Esophagus muscularis mucosa (tissue), 4 donors: ENCODE data around the gene MT1E. TPM values are rescaled to one million over a fixed set of nuclear protein-coding genes. Genes with fewer than 3 reads are reported as not detected.
A peak's percentile ranks its signal among the peaks of the same experiment; 100 is the strongest.

ENCODE experiments used
- DNase-seq: peaks from one replicate; pipeline ENCODE4 v3.0.0-alpha.2; 2017; ENCODE audit errors: extremely low spot score
- H3K27ac ChIP-seq, 4 donors: fragments of 200-600 bp; sonication (generic); replicated peaks in 1 of 4; 1 replicate in 3 of 4; 2 replicates in 1 of 4; pipeline ENCODE4 v1.5.1; 2016 to 2019; ENCODE audit warnings: mild to moderate bottlenecking in 1 of 4
- H3K27me3 ChIP-seq, 4 donors: fragments of 200-600 bp; sonication (generic); one replicate each; pipeline versions ENCODE4 v1.5.1 to v1.6.0; 2016 to 2019
- H3K36me3 ChIP-seq, 4 donors: fragments of 200-600 bp; sonication (generic); one replicate each; pipeline ENCODE4 v1.5.1; 2016 to 2019
- H3K4me1 ChIP-seq, 4 donors: fragments of 200-600 bp; sonication (generic); one replicate each; pipeline ENCODE4 v1.5.1; 2016 to 2019
- H3K4me3 ChIP-seq, 4 donors: fragments of 200-600 bp; sonication (generic); 1 replicate in 2 of 4; 2 replicates in 2 of 4; pipeline ENCODE4 v1.5.1; 2016 to 2019; ENCODE audit warnings: mild to moderate bottlenecking in 4 of 4, moderate library complexity in 1 of 4
- H3K9me3 ChIP-seq, 4 donors: fragments of 200-600 bp; sonication (generic); 1 replicate in 3 of 4; 2 replicates in 1 of 4; pipeline ENCODE4 v1.5.1; 2016 to 2019
- CTCF ChIP-seq, 3 experiments: fragments of 200-600 bp in 2 of 3; fragments of 450-650 bp in 1 of 3; sonication (generic) in 2 of 3; IDR thresholded peaks; one replicate each; pipeline ENCODE4 v1.5.1; 2017 to 2019; ENCODE audit warnings: antibody characterized with exemption in 3 of 3, mild to moderate bottlenecking in 2 of 3, moderate library complexity in 1 of 3
- EP300 ChIP-seq: sonication (generic); formaldehyde crosslinking; IDR thresholded peaks from one replicate; pipeline ENCODE4 v1.6.1; 2017; ENCODE audit warnings: antibody characterized with exemption
- POLR2A ChIP-seq: fragments of 450-650 bp; IDR thresholded peaks from one replicate; pipeline ENCODE4 v1.6.1; 2017; ENCODE audit warnings: antibody characterized with exemption, moderate library complexity, mild to moderate bottlenecking, low read depth
- POLR2AphosphoS5 ChIP-seq, 2 donors: sonication (generic); formaldehyde crosslinking; IDR thresholded peaks; one replicate each; pipeline ENCODE4 v1.6.1; 2017; ENCODE audit warnings: antibody characterized with exemption in 2 of 2
- WGBS: methylation state at CpG from one replicate; pipeline ENCODE4 v1.1.5; 2018; 5-methylcytosine and 5-hydroxymethylcytosine counted together
- intact Hi-C: fragments of 100-400 bp; cut with DNase I; formaldehyde crosslinking; loops from one replicate; pipeline ENCODE4 v1.15.1; 2023
- total RNA-seq, 4 donors: library from RNA; depleted of rRNA; stranded (reverse); fragments of >200 nt; gene quantifications; one replicate each; pipeline versions ENCODE4 v1.1.0 to v1.2.1, GENCODE V29; 2016

The MT1E gene
- total RNA-seq, 4 donors from 2014 or later: 57.7 to 428 (median 146) TPM

- no peak overlapping the region for H3K27ac ChIP-seq
- no peaks in the 10 kb centered on the region for H3K36me3 ChIP-seq
- intact Hi-C loops: no loop called here
- H3K27me3 ChIP-seq: peaks cover 0 to 39% (median 9%) of the 10 kb centered on the region in 4 donors
- no peak for TF ChIP-seq CTCF (IDR thresholded peaks at IDR 0.05)
- TF ChIP-seq POLR2A: no peak
- no peak for TF ChIP-seq POLR2AphosphoS5 (IDR thresholded peaks at IDR 0.05)
- TF ChIP-seq EP300: no peak
- 76% methylated on average over 7 of the region's 7 CpGs for WGBS
- no peaks in the 10 kb centered on the region for H3K9me3 ChIP-seq
- H3K4me1 ChIP-seq: peaks cover 10 to 11% (median 11%) of the 10 kb centered on the region in 4 donors
- no peak for DNase-seq
- H3K4me3 ChIP-seq: no peak overlapping the region
These were observed 27.6 kb downstream of the MT1E start for GRCh38 chr16:56653218-56653617.

GRCh38 chr16:56657555-56658326 is 32.2 kb downstream of the MT1E start, which contains the start of gene MT1F:
Gene MT1F, plus strand, starts transcription at chr16:56657959. Its CDS starts 100 bp downstream, at chr16:56658059.
- 4% methylated on average over 20 of the region's 46 CpGs for WGBS
- TF ChIP-seq EP300 (no peak), POLR2AphosphoS5 (IDR thresholded peaks at IDR 0.05) (peak; percentile 43 to 56)
- Histone ChIP-seq H3K27me3 (peaks cover 0 to 56% (median 21%) of the 10 kb centered on the region in 4 donors), H3K36me3 (no peaks in the 10 kb centered on the region), H3K4me1 (peaks cover 17 to 21% (median 20%) of the 10 kb centered on the region in 4 donors), H3K27ac (peak within 1 kb of the TSS; percentile 10 to 60 (median 32)), H3K9me3 (no peaks in the 10 kb centered on the region), H3K4me3 (peak within 1 kb of the TSS; percentile 48 to 67 (median 52))
- DNase-seq: no peak
- intact Hi-C loops: no loop called here

- Histone ChIP-seq H3K9me3 (no peaks in the 10 kb centered on the region), H3K36me3 (no peaks in the 10 kb centered on the region), H3K4me3 (peak overlapping the region; percentile 48 to 67 (median 52)), H3K4me1 (peaks cover 22 to 28% (median 26%) of the 10 kb centered on the region in 4 donors), H3K27me3 (peaks cover 0 to 62% (median 28%) of the 10 kb centered on the region in 4 donors), H3K27ac (peak overlapping the region in 2 of 4 donors; percentile 10 to 60)
- TF ChIP-seq EP300: no peak
- TF ChIP-seq POLR2AphosphoS5 (IDR thresholded peaks at IDR 0.05): no peak
- no peak for TF ChIP-seq CTCF (IDR thresholded peaks at IDR 0.05)
- no peak for TF ChIP-seq POLR2A
- no peak for DNase-seq
- 32% methylated on average over 6 of the region's 10 CpGs for WGBS
- intact Hi-C loops: no loop called here
These were observed 32.8 kb downstream of the MT1E start for GRCh38 chr16:56658327-56658875.

GRCh38 chr16:56662357-56663354 is 37.1 kb downstream of the MT1E start:
- intact Hi-C loops: no loop called here
- H3K4me3 ChIP-seq: peak overlapping the region in 3 of 4 donors; percentile 22 to 43 (median 22)
- 21% methylated on average over 30 of the region's 48 CpGs for WGBS

More at GRCh38 chr16:56662357-56663354, 37.1 kb downstream of the MT1E start:
- no peak overlapping the region for H3K27ac ChIP-seq
- H3K4me1 ChIP-seq: peaks cover 19 to 26% (median 24%) of the 10 kb centered on the region in 4 donors
- TF ChIP-seq POLR2A (no peak), POLR2AphosphoS5 (IDR thresholded peaks at IDR 0.05) (no peak), EP300 (no peak), CTCF (IDR thresholded peaks at IDR 0.05) (no peak)
- H3K9me3 ChIP-seq: no peaks in the 10 kb centered on the region
- no peaks in the 10 kb centered on the region for H3K36me3 ChIP-seq
- DNase-seq: no peak
- H3K27me3 ChIP-seq: peaks cover 0 to 99% (median 33%) of the 10 kb centered on the region in 4 donors
